ENCODE measurements around the gene MAOB. TPM values are rescaled to one million over a fixed set of nuclear protein-coding genes. Genes with fewer than 3 reads are reported as not detected.

The MAOB gene
- total RNA-seq, 1 experiment from 2014 or later = 0.46 TPM

- DNase-seq (ENCODE audit: low read depth) = no peak
Measured at GRCh38 chrX:43717161-43717560, 165.1 kb downstream of the MAOB start.

- no peak for DNase-seq (ENCODE audit: low read depth)
Measured at GRCh38 chrX:43716696-43717095, 165.6 kb downstream of the MAOB start.

Other genes with a start within 250 kb of the MAOB start
- gene MAOA, start 226.2 kb downstream of the MAOB start, total RNA-seq (2014; rRNA removed; shearing (Covaris generic)) = 1.9 and 10.9 TPM in 2 replicates
- 0.06 TPM in 1 of 2 replicates, not detected in the other for gene NDP, start 90.9 kb upstream of the MAOB start, total RNA-seq (2014; rRNA removed; shearing (Covaris generic))

Measured in Daoy (cell line).